Stimulated activated CD4-positive, alpha-beta T cell treated with anti-CD3 and anti-CD28 coated beads, Interleukin-4, amount 100 ng/mL, for 1 hour (primary cell): Measurements from ENCODE around the gene UROC1.

Experiments used
- DNase-seq: peaks from one replicate; pipeline ENCODE4 v3.0.0-alpha.2; 2020

Gene UROC1

DNA sequence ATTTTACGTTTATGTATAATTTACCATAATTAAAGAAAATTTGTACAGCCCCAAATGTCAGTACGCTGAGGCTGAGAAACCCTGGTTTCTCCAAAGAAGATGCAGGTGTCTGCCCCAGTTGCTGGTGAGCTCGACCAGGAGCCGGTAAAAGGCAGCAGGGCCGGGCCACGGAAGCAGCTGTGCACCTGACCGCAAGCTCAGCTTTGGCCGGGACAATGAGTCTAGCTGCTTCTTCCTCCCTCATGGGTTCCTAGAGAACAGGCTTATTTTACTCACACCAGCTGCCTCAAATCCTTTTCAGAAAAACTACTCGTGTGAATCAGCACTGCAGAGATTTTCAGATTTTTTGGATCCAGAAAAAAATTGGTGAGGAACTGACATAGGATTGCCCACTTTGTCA lies 23.8 kb downstream of the UROC1 start:
- no peak for DNase-seq

DNA sequence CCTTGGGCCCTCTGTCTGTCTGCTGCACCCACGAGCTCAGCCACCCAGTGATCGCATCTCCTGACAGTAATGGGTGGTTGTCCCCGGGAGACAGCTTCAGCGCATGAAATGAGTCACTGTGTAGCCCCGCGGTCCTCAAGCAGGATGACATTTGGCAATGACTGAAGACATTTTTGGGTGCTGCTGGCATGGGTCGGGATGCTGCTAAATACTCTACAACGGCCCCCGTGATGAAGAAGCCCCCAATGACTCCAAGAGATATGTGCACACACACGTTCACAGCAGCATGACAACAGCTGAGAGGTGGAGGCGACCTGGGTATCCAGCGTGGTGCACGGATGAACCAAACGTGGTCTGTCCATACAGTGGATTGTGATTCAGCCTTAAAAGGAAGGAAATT lies 24.5 kb downstream of the UROC1 start:
- DNase-seq = no peak

DNA sequence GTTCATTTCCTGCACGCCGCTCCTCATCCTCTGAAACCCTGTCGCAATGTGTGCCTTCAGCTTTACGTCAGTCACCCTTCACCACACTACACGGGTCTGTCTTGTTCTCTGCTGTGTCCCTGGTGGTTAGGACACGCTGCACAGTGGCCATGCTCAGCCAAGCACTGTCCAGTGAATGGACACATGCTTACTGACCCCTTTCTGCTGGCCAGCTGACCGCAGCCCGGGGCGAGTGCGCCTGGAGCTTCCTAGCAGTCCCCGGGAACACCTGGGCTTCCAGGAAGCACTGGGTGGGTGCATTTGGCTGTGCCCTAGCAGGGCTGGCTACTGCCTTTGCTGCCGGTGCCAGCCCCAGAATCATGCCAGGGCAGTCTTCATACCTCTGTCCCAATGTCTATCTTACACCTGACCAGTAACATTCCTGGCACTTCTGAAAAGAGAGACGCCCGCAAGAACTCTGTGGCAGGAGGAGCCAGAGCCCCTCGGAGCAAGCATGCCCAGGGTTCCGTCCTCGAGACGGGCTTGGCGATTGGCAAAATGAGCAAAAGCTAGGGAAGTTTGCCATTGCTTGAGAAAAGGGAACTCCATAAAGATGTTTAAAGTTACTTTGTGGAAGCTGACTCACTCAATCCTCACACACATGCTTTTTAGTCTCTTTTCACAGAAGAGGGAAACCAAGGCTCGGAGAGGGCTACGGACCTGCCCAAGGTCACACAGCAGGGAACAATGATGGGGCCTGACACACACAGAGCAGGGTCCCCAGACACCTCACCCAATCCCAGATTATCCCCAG lies 26.2 kb downstream of the UROC1 start:
- no peak for DNase-seq

DNA sequence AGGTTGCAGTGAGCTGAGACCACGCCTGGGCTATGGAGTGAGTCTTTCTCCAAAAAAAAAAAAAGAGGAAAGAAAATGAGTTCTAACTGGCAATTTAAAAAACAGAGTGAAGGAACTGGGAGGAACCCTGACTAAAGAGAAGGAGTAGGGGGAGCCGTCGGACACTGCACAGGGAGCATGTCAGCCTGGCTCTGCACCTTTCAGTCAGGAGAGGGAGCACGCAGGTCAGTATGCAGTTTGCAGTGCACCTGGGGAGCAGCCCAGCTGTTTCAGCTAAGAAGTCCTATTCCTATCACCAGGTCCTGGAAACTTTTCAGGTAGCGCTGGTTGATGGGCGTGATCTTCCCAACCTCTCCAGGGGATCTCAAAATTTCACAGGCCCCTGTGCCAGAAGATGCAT lies 27.0 kb downstream of the UROC1 start:
- DNase-seq = no peak

DNA sequence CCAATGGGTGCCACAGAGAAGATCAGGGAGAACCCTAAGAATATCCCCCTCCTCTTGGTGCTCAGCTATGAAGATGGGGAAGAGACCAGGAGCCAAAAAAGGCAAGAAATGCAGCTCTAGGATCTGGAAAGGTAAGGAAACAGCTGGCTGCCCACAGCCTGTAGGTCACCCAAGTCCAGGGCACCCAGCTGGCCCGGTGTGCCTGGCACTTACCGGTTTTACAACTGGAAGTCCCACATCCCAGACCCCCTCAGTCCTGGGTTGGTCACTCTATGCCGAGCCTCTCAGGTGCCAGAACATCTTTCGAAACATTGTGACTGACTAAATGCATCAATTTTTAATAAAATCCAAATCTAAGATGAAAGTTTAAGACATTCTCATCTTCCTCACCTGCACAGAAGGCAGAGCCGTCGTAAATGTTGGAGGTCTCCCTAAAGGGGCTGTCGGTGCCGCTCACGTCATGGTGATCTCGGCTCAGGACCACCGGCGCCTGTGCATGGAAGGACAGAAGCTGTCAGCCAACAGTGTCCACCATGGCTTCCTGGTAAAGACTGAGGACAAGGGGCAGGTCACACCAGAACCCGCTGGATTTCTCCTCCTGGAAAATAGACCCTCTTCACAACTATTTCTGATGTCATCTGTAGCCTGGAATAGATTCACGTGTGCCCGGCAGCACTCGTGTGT lies 28.5 kb downstream of the UROC1 start:
- no peak for DNase-seq

DNA sequence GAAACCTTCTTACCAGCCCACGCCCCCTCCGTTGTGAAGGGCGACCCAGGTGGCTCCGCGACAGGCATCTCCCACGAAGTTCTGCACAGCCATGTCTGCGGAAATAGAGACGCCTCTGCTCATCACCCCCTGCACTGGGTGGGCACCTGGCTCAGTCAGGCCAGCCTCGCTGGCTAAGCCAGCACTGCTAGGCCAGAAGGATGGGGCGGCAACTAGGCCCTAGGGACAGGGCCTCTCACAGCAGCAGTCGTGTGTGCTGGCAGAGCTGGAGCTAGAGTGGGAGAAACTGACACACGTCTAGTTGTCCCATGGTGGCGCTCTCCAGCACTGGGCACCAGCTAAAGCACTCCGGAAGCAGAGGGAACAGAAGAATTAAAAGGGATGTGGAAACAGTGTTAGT lies 29.4 kb downstream of the UROC1 start:
- no peak for DNase-seq

DNA sequence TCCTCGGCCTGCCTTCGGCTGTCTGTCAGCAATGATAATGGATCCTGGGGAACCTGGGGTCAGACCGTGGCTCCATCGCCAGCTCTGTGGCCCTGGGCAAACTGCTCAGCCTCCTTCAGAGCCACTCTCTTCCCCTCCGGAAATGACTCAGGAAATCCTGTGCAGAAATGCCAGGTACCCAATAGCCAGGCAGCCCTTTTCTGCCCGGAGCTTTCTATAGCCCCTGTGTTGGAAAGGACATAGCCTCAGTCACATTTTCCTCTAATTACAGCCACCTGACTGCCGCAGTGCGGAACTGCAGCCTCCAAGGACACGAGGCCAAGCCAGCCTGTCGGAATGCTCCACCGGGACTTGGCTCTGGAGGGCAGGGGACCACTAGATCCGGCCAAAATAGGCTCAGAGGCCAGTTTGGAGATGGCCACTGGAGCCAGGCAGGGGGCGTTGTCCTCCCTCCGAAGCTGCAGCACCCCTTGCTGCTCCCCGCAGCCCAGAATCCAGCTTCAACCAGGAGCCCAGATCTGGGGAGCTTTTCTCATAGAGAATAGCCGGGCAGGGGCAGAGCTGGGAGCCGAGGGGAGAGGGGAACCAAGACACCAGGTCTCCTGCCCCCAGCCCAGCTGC lies 30.3 kb downstream of the UROC1 start:
- DNase-seq = no peak

DNA sequence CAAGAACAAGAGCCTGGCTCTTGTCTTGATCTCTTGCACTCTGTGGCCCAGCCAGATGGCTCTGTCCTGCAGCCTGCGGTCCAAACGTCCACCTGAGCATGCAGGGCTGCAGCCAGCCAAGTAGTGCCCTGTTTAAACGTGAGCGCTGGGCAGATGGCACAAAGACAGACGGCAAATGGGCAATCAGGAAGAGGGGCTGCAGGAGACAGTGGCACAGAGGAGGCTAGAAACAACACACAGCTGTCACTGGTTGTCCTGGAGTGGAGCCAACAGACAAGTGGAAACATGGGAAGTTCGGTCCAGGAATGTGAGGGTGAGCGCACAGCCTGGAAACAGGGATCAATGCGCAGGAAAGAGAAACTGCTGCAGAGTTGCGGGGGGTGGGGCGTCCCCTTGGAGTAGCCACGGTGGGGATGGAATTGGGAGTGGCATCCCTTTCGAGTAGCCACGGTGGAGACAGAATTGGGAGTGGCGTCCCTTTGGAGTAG lies 31.2 kb downstream of the UROC1 start:
- no peak for DNase-seq

DNA sequence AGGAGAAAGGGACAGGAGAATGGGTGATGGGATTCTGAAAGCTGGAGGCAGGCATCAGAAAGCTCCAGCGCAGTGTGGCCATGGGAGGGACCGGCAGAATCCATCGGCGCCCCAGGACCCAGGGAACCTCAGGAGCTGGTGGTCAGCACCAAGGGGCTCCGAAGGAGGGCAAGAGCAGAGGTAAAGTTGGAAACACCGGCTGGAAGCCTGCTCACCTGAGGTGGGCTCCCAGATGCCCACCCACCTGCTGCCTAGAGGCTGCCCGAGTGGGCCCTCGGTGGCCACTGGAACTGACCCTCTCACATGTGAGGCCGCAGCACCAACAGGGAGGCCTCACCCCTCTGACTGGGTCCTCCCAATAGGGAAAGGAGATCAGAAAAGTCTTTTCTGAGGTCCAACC lies 31.6 kb downstream of the UROC1 start:
- DNase-seq = no peak

DNA sequence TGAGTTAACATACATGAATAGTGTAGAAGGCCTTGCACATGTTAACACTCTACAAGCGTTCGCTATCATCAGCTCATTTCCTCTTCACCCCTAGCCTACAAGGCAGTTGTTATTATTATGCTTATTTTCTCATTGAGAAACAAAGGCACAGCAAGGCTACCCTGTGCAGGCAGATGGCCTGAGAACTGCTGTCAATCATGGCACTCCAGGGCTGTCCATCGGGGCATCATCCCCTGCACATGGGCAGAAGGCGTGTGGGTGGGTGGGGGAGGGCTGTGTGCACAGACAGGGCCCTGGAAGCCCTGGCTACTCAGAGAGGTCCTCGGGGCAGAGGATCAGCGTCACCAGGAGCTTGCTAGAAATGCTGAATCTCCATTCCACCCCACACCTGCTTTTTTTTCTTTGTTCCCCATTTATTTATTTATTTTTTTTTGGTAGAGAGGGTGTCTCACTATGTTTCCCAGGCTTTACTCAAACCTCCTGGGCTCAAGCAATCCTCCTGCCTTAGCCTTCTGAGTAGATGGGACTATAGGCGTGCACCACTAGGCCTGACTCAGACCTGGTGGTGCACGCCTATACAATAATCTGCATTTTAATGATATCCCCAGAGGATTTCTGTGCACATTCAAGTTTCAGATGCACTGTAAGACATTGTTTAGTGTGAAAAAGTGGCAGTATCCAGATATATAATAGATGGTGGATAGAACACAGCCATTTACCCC lies 32.2 kb downstream of the UROC1 start:
- no peak for DNase-seq

DNA sequence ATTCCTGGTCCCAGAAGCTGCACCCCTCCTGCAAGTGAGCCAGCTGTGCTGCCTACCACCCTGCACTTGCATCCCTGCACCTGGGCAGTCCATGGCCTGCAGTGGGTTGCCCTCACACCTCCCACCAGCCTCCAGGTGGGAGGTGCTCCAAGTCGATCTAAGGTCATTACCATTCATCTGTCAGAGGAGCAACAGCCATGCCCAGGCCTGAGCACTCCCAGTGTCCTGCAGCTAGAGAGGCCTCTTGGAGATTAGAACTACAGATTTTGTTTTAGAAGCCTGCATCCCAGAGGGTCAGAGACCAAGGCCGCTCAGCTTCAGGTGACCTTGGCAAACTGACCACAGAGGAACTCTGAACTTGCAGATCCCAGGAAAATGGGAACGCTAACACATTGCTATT lies 32.9 kb downstream of the UROC1 start:
- DNase-seq = no peak

DNA sequence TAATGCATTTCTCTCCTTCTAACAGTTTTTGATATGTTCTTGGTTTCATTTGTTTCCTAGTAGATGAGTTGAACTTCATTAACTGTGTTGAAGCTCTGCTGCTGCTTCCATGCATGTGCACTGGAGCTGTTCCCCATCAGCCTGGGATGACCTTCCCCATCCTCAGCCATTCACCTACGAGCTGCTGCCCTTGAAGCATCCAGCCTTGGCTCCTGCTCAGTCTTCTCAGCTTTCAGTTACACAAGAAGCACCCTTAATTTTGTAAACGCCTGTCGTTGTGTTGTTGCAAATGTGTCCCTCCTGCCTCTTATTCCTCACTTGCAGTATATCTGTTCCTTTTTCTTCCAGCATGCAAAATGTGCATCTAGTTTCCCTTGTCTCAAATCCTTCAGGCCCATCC lies 33.4 kb downstream of the UROC1 start:
- no peak for DNase-seq

DNA sequence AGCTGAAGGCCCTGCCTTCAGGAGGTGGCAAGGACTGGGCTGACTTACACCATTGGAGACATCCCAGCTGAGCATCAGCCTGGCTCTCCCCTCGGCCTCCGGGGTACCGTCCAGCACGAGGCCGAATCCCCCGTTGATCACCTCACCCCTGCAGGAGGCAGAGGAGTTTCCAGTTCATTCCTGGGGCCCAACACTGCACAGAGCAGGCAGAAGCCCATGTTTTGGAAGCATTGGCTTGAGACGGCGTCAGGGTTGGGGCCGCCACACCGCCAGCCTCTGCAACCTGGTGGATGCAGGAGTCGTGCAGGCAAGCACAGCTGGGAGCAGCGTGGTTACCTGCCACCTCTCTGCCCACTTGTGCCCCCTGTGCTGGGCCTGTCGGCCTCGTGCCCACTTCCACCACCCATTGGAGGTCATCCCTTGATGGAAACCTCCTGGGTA lies 34.2 kb downstream of the UROC1 start:
- no peak for DNase-seq

DNA sequence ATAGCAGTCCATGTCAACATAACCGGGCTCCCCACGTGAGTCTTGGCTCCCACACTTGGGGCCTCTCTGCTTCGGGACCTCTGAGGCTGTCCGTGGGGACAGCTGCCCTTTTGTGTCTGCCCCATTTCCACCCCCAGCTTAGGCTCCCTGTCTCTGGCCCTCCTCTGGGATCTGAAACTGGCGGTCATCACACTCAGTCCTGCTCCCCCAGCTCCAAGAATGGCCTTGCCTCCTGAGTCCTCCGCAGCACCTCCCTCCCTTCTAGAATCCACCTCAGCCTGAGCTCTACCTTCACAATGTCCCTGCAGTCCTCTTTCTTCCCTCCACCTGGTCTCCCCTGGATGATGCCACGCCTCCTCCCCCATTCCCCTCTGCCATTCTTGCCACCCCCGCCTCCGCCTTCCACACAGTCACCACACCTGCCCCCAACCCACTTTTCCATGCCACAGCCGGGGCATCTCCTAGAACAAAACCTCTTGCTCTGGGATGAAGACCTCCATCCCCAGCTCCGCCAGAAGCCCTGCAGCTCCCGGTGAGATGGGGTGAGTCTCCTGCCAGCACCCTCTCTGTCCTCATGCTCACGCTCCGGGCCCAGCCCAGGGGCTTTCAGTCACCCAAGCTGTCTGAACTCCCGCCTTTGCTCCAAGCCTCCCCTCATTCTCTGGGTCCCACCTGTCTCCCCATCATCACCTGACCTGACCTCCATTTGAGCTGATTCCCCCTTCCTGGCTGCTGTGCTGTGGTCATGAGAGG lies 34.9 kb downstream of the UROC1 start:
- DNase-seq = no peak

DNA sequence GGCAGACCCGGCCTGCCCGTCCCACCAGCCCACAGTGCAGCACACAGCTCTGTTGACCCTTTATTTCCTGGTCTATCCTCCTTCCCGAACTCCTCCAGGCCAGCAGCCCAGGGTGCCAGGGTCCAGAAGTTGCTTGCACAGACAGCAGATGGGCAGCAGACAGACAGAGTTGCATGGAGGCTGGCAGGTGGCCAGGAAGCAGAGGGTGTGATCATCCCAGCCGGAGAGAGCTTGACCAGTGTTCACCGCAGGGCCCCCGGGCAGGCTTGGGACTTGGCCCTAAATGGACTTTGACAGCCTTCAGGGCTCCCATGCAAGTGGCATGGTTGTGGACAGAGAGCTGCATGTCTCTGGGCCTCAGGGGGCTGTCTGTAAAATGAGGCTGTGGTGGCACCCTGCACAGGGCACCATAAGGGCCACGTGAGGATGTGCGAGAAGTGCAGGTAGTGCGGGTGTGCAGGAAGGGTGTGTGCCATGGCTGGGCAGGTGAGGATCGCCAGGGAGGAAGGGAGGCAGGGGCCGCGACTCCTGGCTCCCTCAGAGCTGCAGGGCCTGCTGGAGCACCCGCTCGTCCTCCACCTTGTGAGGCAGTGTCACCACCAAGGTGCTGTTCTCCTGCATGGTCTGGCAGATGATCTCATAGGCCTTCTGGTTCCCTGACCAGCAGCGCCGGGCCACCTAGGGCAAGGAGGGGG lies 35.6 kb downstream of the UROC1 start:
- DNase-seq = no peak

DNA sequence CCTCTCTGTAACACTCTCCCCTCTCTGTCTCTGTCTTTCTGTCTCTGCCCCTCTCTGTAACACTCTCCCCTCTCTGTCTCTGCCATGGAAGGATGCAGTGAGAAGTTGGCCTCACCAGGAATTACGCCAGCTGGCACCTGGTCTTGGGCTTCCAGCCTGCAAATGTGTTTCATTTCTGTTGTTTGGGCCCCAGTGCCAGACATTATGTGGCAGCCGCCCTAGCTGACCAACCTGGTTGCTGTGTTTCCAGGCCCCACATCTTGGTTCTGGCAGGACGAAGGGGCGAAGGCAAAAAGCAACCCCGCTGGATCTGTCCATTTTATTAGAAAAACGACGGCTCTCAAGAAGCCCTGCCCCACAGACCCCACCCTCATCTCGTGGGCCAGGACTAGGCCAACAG lies 36.7 kb downstream of the UROC1 start:
- no peak for DNase-seq

DNA sequence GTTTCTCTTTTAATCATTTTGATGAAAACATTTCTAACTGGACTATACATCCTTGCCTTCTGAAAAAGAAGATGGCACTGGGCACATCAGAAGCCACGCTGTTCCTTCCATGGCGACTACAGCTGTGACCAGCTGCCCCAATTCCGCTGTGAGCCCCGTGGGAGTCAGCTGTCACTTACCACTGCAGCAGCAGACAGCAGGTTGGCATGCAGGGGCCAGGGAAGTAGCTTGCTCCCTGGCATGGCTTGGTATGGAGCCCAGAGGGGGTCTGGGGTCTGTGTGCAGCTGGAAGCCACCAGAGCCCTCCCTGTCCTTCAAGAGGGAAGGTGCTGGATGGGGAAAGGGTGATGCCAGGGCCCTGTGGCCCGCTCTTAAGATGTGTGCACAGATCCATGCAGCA lies 37.4 kb downstream of the UROC1 start:
- DNase-seq = no peak

DNA sequence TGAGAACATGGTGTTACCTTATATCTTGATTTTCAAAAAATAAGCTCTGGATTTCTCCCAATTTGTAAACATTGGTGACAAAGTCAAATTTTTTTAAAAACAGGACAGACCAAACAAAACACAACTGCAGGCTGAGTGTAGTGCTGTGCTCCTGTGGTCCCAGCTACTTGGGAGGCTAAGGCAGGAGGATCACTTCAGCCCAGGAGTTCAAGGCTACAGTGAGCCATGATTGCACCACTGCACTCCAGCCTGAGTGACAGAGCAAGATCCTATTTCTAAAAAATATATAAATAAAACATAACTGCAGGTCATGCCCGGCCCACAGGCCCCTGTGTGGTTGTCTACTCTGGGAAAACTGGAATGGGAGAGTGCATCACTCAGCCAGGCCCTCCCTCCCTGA lies 37.9 kb downstream of the UROC1 start:
- DNase-seq = no peak

DNA sequence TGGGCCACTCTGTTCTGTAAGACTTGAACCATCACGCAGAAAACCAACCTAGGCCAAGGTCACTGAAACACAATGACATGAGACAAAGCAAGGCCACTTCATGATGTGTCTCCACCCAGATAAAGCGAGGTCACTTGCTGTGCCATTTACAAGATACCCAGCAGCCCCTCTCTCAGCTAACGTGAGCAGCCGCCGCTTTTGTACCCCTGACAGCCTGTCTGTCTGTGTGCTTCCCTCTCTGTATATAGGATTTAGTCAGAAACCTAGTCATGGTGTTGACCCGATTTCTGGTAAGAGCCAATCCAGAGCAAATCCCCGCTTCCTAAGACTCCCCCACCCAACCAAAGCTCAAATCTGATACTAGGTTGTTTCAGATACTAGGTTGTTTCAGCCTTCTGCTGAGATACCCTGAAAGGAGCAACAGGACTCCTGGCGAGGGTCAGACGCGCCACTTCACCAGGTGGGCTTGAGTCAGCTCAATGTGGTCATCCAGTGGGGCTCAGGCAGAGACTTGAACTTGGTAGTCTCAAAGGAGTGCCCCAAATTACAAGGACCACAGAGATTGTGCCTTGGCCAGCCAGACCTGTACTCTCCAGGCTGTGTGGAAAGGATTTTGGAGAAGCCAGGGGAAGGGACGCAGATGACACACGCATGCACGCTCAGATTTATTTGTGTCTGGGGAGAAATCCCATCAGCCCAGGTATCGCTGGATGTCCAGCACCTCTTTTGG lies 38.8 kb downstream of the UROC1 start:
- DNase-seq = no peak

DNA sequence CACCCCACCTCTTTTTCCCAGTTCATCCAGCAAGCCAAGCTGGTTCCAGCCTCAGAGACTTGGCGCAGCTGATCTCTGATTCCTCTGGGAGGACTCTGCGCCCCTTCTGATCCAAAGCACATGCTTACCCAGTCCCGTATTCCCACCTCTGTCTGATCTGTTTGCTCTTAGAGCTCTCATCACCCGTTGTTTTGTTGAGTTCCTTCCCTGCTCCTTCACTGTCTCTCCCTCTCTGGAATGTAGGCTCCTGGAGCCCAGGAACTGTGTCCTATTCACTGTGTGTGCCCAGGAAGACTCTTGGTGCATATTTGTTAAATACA lies 40.6 kb downstream of the UROC1 start:
- DNase-seq = no peak
